K562 (cell line): ENCODE data around the gene SCRN3. TPM values are rescaled to one million over a fixed set of nuclear protein-coding genes. Genes with fewer than 3 reads are reported as not detected.
"Not testable (repeated sequence)": the region's sequence is repeated elsewhere in the genome, so short reads cannot be mapped to it uniquely, and the experiment has no call there.

Experiments used
- ATAC-seq: fragments of 200-7000 bp; cut with Tn5 transposase; 3 replicates; pipeline ENCODE4 v1.9.1; 2020; ENCODE audit warnings: moderate library complexity
- BruUV-seq: library from RNA; stranded (reverse); fragments of 400-500 nt; replicated peaks from 2 replicates; lab custom pipeline; 2021; lab: Mats Ljungman, UMichigan
- CTCF ChIA-PET: fragments of 300-600 bp; formaldehyde crosslinking; extraction: SDS; loops from one replicate; lab custom pipeline; 2021; ENCODE audit warnings: low intra/inter-chr PET ratio; lab: Yijun Ruan, JAX
- POLR2A ChIA-PET: fragments of 300-600, 350-650 bp; sonication (Branson Sonifier 250); formaldehyde crosslinking; extraction: SDS; loops from one replicate; lab custom pipeline; 2021; ENCODE audit warnings: antibody characterized with exemption, inconsistent platforms; lab: Yijun Ruan, JAX
- DNase-seq, 4 experiments: peaks; one replicate each; pipeline versions ENCODE4 v3.0.0 to v3.0.0-alpha.2; 2011 to 2018; ENCODE audit warnings: low spot score in 3 of 4, mixed read lengths in 3 of 4; ENCODE audit errors: extremely low read depth in 1 of 4
- FAIRE-seq: peaks from 2 replicates; lab custom pipeline; 2011; peaks lifted over from hg19 to GRCh38; lab: Jason Lieb, UNC
- H2AFZ ChIP-seq: 2 replicates; pipeline ENCODE4 v1.6.0; 2011; ENCODE audit warnings: low read depth, low read length, control low read depth, inconsistent platforms
- H3K27ac ChIP-seq: fragments of 200-600 bp; 3 replicates; pipeline ENCODE4 v1.8.0; 2011; ENCODE audit warnings: low read depth, mild to moderate bottlenecking, control low read depth, inconsistent platforms, low read length, moderate library complexity, mixed read lengths; ENCODE audit errors: extremely low read depth
- H3K27me3 ChIP-seq, 2 experiments: fragments of 300-600 bp in 1 of 2; 2 replicates in 1 of 2; 3 replicates in 1 of 2; pipeline versions ENCODE4 v1.6.0 to v1.8.0; 2011; ENCODE audit warnings: inconsistent platforms in 2 of 2, low read length in 2 of 2, mild to moderate bottlenecking in 1 of 2, mixed read lengths in 1 of 2, moderate library complexity in 1 of 2; ENCODE audit not compliant: control insufficient read depth in 2 of 2, insufficient read depth in 2 of 2
- H3K36me3 ChIP-seq: fragments of 300-600 bp; 3 replicates; pipeline ENCODE4 v1.8.0; 2011; ENCODE audit warnings: mild to moderate bottlenecking, low read length, inconsistent platforms; ENCODE audit not compliant: control insufficient read depth, insufficient read depth
- H3K4me1 ChIP-seq, 2 experiments: fragments of 200-600 bp in 1 of 2; replicated peaks in 1 of 2; 2 replicates in 1 of 2; 3 replicates in 1 of 2; pipeline versions ENCODE4 v1.5.1 to v1.8.0; 2011; ENCODE audit warnings: inconsistent platforms in 2 of 2, low read length in 2 of 2, mild to moderate bottlenecking in 1 of 2, mixed read lengths in 1 of 2, moderate library complexity in 1 of 2; ENCODE audit not compliant: control insufficient read depth in 2 of 2, insufficient read depth in 2 of 2
- H3K4me2 ChIP-seq: 2 replicates; pipeline ENCODE4 v1.6.1; 2011; ENCODE audit warnings: low read length, control low read depth, inconsistent platforms, mixed read lengths; ENCODE audit not compliant: insufficient read depth
- H3K4me3 ChIP-seq: fragments of 200-600 bp; sonication (generic), shearing (Covaris generic); 2 replicates; pipeline ENCODE4 v1.5.1; 2016; ENCODE audit warnings: control low read depth, inconsistent platforms
- H3K79me2 ChIP-seq: fragments of 200-600 bp; 3 replicates; pipeline ENCODE4 v1.8.0; 2011; ENCODE audit warnings: low read length, inconsistent platforms; ENCODE audit not compliant: control insufficient read depth, insufficient read depth
- H3K9ac ChIP-seq, 2 experiments: 2 replicates each; pipeline versions ENCODE4 v1.6.0 to v1.6.1; 2011; ENCODE audit warnings: low read depth in 2 of 2, low read length in 2 of 2, control low read depth in 1 of 2, inconsistent platforms in 1 of 2, mild to moderate bottlenecking in 1 of 2, mixed read lengths in 1 of 2; ENCODE audit not compliant: insufficient read depth in 1 of 2
- H3K9me1 ChIP-seq: one replicate; pipeline ENCODE4 v1.6.0; 2011; ENCODE audit warnings: inconsistent platforms, mild to moderate bottlenecking, low read length, moderate library complexity; ENCODE audit not compliant: control insufficient read depth, insufficient read depth
- H3K9me3 ChIP-seq: replicated peaks from 2 replicates; pipeline ENCODE4 v1.5.1; 2011; ENCODE audit warnings: low read depth, low read length, inconsistent platforms; ENCODE audit not compliant: control insufficient read depth, insufficient read depth
- H4K20me1 ChIP-seq: replicated peaks from 2 replicates; pipeline ENCODE4 v1.6.1; 2011; ENCODE audit warnings: low read length, inconsistent platforms, mixed read lengths; ENCODE audit not compliant: control insufficient read depth, insufficient read depth
- ARHGAP35 ChIP-seq: fragments of 450-650 bp; IDR thresholded peaks from 2 replicates; pipeline ENCODE4 v1.6.1; 2018; ENCODE audit not compliant: partially characterized antibody
- BCOR ChIP-seq: fragments of 450-650 bp; IDR thresholded peaks from 2 replicates; pipeline ENCODE4 v1.6.1; 2016
- HDAC2 ChIP-seq: fragments of 450-650 bp; IDR thresholded peaks from 2 replicates; pipeline ENCODE4 v1.6.1; 2016; ENCODE audit warnings: mild to moderate bottlenecking
- ZBTB26 ChIP-seq: fragments of 450-650 bp; formaldehyde crosslinking; IDR thresholded peaks from 2 replicates; pipeline ENCODE4 v1.4.0; 2022; ENCODE audit warnings: missing genetic modification characterization
- ZNF146 ChIP-seq: IDR thresholded peaks from one replicate; pipeline ENCODE4 v1.6.1; 2018; ENCODE audit warnings: missing compliant biosample characterization; ENCODE audit not compliant: unreplicated experiment
- ZNF282 ChIP-seq: sonication (generic); formaldehyde crosslinking; IDR thresholded peaks from 2 replicates; pipeline ENCODE4 v1.8.1; 2023; ENCODE audit warnings: missing genetic modification reagents
- WGBS: fragments of 100-300 bp; shearing (Covaris generic); methylation state at CpG from one replicate; pipeline ENCODE4 v1.1.6; 2016; ENCODE audit warnings: low coverage, mixed read lengths; ENCODE audit not compliant: insufficient coverage; ENCODE audit errors: missing lambda C conversion rate; 5-methylcytosine and 5-hydroxymethylcytosine counted together
- in situ Hi-C: fragments of 300-500 bp; cut with MboI; formaldehyde crosslinking; loops from 4 replicates; pipeline ENCODE4 v1.15.0; 2018; ENCODE audit warnings: inconsistent platforms, mixed read lengths
- intact Hi-C: fragments of 100-400 bp; cut with micrococcal nuclease; formaldehyde crosslinking; loops from 2 replicates; pipeline ENCODE4 v1.14.2; 2022
- polyA plus RNA-seq, 8 experiments: library from polyadenylated mRNA; depleted of rRNA in 4 of 8; stranded (reverse) in 5 of 8; unstranded in 3 of 8; fragments of >200 nt; fragmentation: Nextera tagmentation in 2 of 8; fragmentation: Illumina TruSeq in 1 of 8; extraction: Ambion mirVana in 2 of 8; extraction: Trizol in 1 of 8; gene quantifications; 2 replicates each; pipeline versions ENCODE4 v1.2.1 to v1.2.3, GENCODE V29; 2011 to 2014; ENCODE audit warnings: inconsistent platforms in 1 of 8, missing spikeins in 1 of 8
- total RNA-seq, 7 experiments: library from RNA; depleted of rRNA in 6 of 7; stranded (reverse); fragments of >200 nt in 6 of 7; fragmentation: Illumina TruSeq in 2 of 7; extraction: Trizol in 2 of 7; gene quantifications; 2 replicates each; pipeline versions ENCODE4 v1.2.1 to v1.2.3, GENCODE V29; 2011 to 2021; ENCODE audit warnings: low replicate concordance in 1 of 7

The SCRN3 gene
- total and polyA plus RNA-seq, 9 of the 15 experiments (the other 6 are each of a cell fraction or from before 2014, with no cell fraction given), result 7.7 to 21.8 (median 20.0) TPM

GRCh38 chr2:174356347-174356746 lies 39.2 kb upstream of the SCRN3 start:
- no peaks in the 10 kb centered on the region for H3K36me3 ChIP-seq
- no peaks in the 10 kb centered on the region for H3K27me3 ChIP-seq
- H3K9me3 ChIP-seq, result no peaks in the 10 kb centered on the region
- H3K4me3 ChIP-seq, result no peak overlapping the region
- WGBS, result 66% methylated on average over 2 of the region's 2 CpGs
- no peaks in the 10 kb centered on the region for H3K9me1 ChIP-seq
- H3K4me2 ChIP-seq, result no peak overlapping the region
- ATAC-seq (no peak), DNase-seq (no peak), FAIRE-seq (no peak)
- ChIA-PET POLR2A (no interaction called here), CTCF (no interaction called here)
- H3K27ac ChIP-seq, result no peak overlapping the region
- in situ Hi-C loops (no loop called here), intact Hi-C loops (no loop called here)
- no peak overlapping the region for H3K9ac ChIP-seq
- H2AFZ ChIP-seq, result no peak overlapping the region
- no peaks in the 10 kb centered on the region for H3K79me2 ChIP-seq
- no TSS peak for BruUV-seq
- 0 out of 2 replicates have a peak, but pooled peaks have one; percentile 15 for TF ChIP-seq ZBTB26
- TF ChIP-seq ARHGAP35, result peak; percentile 19
- no peak for TF ChIP-seq ZNF282 (CRISPR knock-in tag)
- H4K20me1 ChIP-seq, result no peaks in the 10 kb centered on the region
- H3K4me1 ChIP-seq, result no peaks in the 10 kb centered on the region

GRCh38 chr2:174359663-174360062 lies 35.9 kb upstream of the SCRN3 start:
- H3K4me3 ChIP-seq, H3K27ac ChIP-seq, intact Hi-C loops, H3K27me3 ChIP-seq, BruUV-seq, H3K9me1 ChIP-seq, H3K9me3 ChIP-seq, H3K9ac ChIP-seq, H3K79me2 ChIP-seq, ATAC-seq, H3K36me3 ChIP-seq, H4K20me1 ChIP-seq, FAIRE-seq, CTCF ChIA-PET, H2AFZ ChIP-seq, H3K4me2 ChIP-seq, DNase-seq, in situ Hi-C loops, H3K4me1 ChIP-seq: not testable (repeated sequence)
- POLR2A ChIA-PET, result interaction anchor here (1.3 kb wide), 1 partner anchor 36 kb away, joined by 3 read pairs; the partner anchor contains the start of gene SCRN3
- WGBS, result 82% methylated on average over 4 of the region's 4 CpGs
- TF ChIP-seq HDAC2, result 0 out of 2 replicates have a peak, but pooled peaks have one; percentile 17
- peak; percentile 63 for TF ChIP-seq BCOR
- peak; percentile 90 for TF ChIP-seq ZNF146 (CRISPR knock-in tag)
